Tibial artery (tissue), 4 donors: Measurements from ENCODE around the gene MLIP.

ENCODE experiments used
- DNase-seq, 2 donors: peaks; one replicate each; pipeline ENCODE4 v3.0.0-alpha.2; 2019
- H3K27ac ChIP-seq, 2 donors: fragments of 200-600 bp; sonication (generic) in 1 of 2; 1 replicate in 1 of 2; 2 replicates in 1 of 2; pipeline ENCODE4 v1.5.1; 2018 to 2019; ENCODE audit warnings: mild to moderate bottlenecking in 1 of 2
- H3K27me3 ChIP-seq, 2 donors: fragments of 200-600 bp; sonication (generic) in 1 of 2; one replicate each; pipeline versions ENCODE4 v1.5.1 to v1.6.0; 2016 to 2019
- H3K36me3 ChIP-seq, 3 donors: fragments of 200-600 bp; sonication (generic) in 2 of 3; one replicate each; pipeline ENCODE4 v1.5.1; 2016 to 2019; ENCODE audit warnings: mild to moderate bottlenecking in 2 of 3
- H3K4me1 ChIP-seq, 4 donors: fragments of 200-600 bp; sonication (generic) in 2 of 4; 1 replicate in 3 of 4; 2 replicates in 1 of 4; pipeline ENCODE4 v1.5.1; 2016 to 2019
- H3K4me3 ChIP-seq, 2 donors: fragments of 200-600 bp; sonication (generic) in 1 of 2; 1 replicate in 1 of 2; 2 replicates in 1 of 2; pipeline ENCODE4 v1.5.1; 2018 to 2019; ENCODE audit warnings: mild to moderate bottlenecking in 2 of 2
- H3K9me3 ChIP-seq, 3 donors: fragments of 200-600 bp; sonication (generic) in 1 of 3; one replicate each; pipeline ENCODE4 v1.5.1; 2016 to 2019
- CTCF ChIP-seq, 2 experiments: fragments of 200-600 bp in 1 of 2; fragments of 450-650 bp in 1 of 2; IDR thresholded peaks; one replicate each; pipeline ENCODE4 v1.5.1; 2017 to 2019; ENCODE audit warnings: antibody characterized with exemption in 2 of 2, mild to moderate bottlenecking in 1 of 2, moderate library complexity in 1 of 2
- intact Hi-C: fragments of 100-400 bp; cut with DNase I; formaldehyde crosslinking; loops from one replicate; pipeline ENCODE4 v1.15.0; 2023; ENCODE audit warnings: low total_unique reads

Gene MLIP

DNA sequence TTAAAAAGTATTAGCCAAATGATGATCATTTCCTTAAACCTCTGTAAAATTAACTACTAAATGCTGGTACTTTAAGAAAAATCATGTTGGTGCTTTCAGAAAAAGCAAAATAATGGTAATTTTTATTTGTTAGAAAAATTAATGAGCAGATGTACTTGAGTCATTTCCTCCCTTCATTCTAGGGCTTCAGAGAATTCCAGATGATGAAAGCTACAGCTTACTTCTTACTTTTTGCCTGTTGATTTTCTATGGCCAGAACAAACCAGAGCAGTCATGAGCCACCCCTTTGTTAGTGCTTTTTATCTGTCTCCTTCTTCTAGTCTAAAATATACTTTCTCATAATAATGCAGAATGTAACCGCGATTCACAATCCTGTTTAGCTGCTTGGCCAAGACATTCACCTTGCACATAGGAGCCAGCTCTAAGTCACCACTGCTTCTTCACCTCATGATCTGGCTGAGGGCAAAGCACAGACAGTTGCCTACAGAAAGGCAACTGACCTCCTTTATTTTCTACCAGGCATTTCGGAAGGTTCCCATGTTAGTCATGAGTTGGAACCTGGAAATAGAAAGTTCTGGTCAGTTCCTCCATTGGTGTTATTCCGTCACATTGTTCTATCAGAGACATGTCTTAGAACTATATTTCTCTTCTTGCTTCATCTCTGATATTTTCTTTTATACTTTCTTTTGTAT, 153.5 kb downstream of the MLIP start:
- no peak for TF ChIP-seq CTCF (IDR thresholded peaks at IDR 0.05)
- DNase-seq = no peak
- no peaks in the 10 kb centered on the region for H3K27me3 ChIP-seq
- intact Hi-C loops = no loop called here
- H3K4me3 ChIP-seq = no peak overlapping the region
- H3K27ac ChIP-seq = no peak overlapping the region
- H3K9me3 ChIP-seq = no peaks in the 10 kb centered on the region
- H3K36me3 ChIP-seq = no peaks in the 10 kb centered on the region
- peaks cover 0 to 3% (median 0%) of the 10 kb centered on the region in 4 donors for H3K4me1 ChIP-seq

DNA sequence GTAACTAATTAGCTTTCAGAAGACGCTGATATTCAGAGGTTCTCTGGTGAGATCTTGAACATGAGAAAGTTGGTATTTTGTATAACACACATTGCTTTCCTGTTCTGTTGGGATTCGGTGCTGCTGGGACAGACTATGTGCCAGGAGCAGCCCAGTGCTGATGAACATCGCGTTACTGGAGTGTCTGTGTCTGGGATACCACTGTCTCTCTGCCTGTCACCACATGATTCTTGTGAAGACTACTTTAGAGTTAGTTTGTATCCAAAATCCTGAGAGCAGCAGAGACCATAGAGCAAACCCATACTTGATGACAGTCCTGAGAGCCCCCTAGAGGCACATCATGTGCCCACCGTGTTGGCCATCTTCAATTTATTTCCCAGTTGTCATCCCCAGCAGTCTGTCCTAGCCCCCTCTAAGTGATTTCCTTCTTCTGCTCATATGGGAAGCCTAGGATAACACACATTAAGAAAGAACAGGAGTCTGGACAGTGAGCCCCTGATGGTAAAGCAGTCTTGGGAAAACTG, 155.2 kb downstream of the MLIP start:
- no peaks in the 10 kb centered on the region for H3K4me1 ChIP-seq
- no peak overlapping the region for H3K4me3 ChIP-seq
- no peaks in the 10 kb centered on the region for H3K27me3 ChIP-seq
- TF ChIP-seq CTCF (IDR thresholded peaks at IDR 0.05) = no peak
- intact Hi-C loops = no loop called here
- no peak for DNase-seq
- no peak overlapping the region for H3K27ac ChIP-seq
- no peaks in the 10 kb centered on the region for H3K9me3 ChIP-seq
- no peaks in the 10 kb centered on the region for H3K36me3 ChIP-seq

DNA sequence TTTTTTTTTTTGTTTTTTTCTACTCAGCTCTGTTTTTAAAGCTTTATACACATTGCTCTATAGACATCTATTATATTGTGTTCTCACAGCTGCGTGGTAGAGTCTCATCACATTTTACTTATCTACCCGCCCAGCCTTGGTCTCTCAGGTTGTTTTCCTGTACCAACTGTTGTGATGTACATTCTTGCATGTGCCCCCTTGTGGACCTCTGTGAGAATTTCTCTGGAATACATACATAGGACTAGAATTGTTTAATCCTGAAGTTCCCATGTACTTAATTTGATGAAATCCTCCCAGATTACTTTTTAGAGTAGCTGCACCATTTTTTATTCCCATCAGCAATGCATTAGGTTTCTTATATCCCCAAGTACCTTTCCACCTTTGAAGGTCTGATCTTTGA, 156.6 kb downstream of the MLIP start:
- no peaks in the 10 kb centered on the region for H3K4me1 ChIP-seq
- intact Hi-C loops = no loop called here
- H3K27me3 ChIP-seq = no peaks in the 10 kb centered on the region
- no peaks in the 10 kb centered on the region for H3K36me3 ChIP-seq
- no peak overlapping the region for H3K4me3 ChIP-seq
- peak; percentile 31 to 37 for TF ChIP-seq CTCF (IDR thresholded peaks at IDR 0.05)
- H3K9me3 ChIP-seq = no peaks in the 10 kb centered on the region
- no peak overlapping the region for H3K27ac ChIP-seq
- DNase-seq = no peak

GRCh38 chr6:54273214-54273820, 162.1 kb downstream of the MLIP start:
- no peak overlapping the region for H3K27ac ChIP-seq
- TF ChIP-seq CTCF (IDR thresholded peaks at IDR 0.05) = no peak
- no peaks in the 10 kb centered on the region for H3K9me3 ChIP-seq
- H3K36me3 ChIP-seq = no peaks in the 10 kb centered on the region
- H3K4me3 ChIP-seq = no peak overlapping the region
- no peak for DNase-seq
- H3K27me3 ChIP-seq = no peaks in the 10 kb centered on the region
- intact Hi-C loops = loop anchor here (10.0 kb wide), 1 partner anchor 289 kb away; no protein-coding TSS in a partner anchor
- H3K4me1 ChIP-seq = no peaks in the 10 kb centered on the region

GRCh38 chr6:54274383-54274782, 163.1 kb downstream of the MLIP start:
- Histone ChIP-seq H3K4me1 (no peaks in the 10 kb centered on the region), H3K9me3 (no peaks in the 10 kb centered on the region), H3K4me3 (no peak overlapping the region), H3K27ac (no peak overlapping the region), H3K36me3 (no peaks in the 10 kb centered on the region), H3K27me3 (no peaks in the 10 kb centered on the region)
- DNase-seq = no peak
- no peak for TF ChIP-seq CTCF (IDR thresholded peaks at IDR 0.05)
- intact Hi-C loops = loop anchor here (10.0 kb wide), 1 partner anchor 290 kb away; no protein-coding TSS in a partner anchor
